Left ventricle myocardium superior (tissue), 1 donor: Measurements from ENCODE around the gene EFHC1. TPM values are rescaled to one million over a fixed set of nuclear protein-coding genes. Genes with fewer than 3 reads are reported as not detected.
A peak's percentile ranks its signal among the peaks of the same experiment; 100 is the strongest.

Source experiments
- ATAC-seq: fragments of 200-7000 bp; cut with Tn5 transposase; one replicate; pipeline ENCODE4 v1.9.1; 2020; ENCODE audit warnings: mild to moderate bottlenecking, moderate library complexity
- DNase-seq: peaks from one replicate; pipeline ENCODE4 v3.0.0-alpha.2; 2020
- intact Hi-C: fragments of 100-400 bp; cut with micrococcal nuclease; formaldehyde crosslinking; loops from one replicate; pipeline ENCODE4 v1.11.0; 2022
- total RNA-seq: library from RNA; stranded (reverse); fragmentation: NEBNext Ultra II Directional; extraction: Animal tissue kit (Norgen Biotek cat#: 25700); gene quantifications from one replicate; pipeline ENCODE4 v1.2.1, GENCODE V29; 2021
- donor health status: DM: no; HTN: yes; CAD: no; lungs with severe emphysema.

The EFHC1 gene
- total RNA-seq, 1 donor from 2014 or later = 6.2 TPM

DNA sequence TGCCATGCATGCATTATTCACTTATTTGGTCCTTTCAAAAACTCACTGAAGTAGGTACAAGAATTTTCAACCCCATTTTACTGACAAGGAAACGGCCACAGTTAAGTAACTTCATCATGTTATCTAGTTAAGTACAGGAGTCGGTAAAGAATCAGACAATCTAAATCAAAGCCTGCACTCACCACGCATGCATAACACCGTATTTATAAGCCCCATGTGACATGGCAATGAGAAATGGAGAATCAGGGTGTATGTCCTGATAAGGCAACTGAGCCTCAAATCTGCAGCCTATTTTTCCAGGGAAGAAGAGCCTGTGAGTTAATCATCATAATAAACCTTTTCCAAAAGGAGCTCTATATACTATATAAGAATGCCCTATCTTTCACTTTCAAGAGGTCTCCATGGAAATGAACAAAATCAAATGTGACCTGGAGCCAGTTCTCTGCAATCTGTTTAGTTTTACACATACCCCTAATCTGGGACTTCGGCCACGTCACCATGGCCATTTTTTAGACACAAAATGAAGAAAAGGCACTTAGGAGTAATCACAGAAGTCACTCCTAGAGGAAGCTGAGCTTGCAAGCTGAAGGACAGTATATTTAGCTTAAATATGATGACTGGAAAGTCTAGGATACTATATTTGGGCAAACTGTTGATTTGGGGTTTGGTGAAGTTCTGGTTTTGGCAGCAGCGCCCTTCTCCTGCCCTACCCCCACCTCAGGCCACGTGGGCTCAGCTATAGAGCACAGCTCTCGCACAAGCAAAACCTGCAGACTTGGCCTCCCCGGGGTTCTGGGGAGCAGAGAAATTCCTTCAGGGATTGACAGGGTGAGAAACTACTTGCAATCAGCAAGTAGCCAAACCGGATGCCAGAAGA is 137.5 kb downstream of the EFHC1 start:
- intact Hi-C loops = no loop called here
- DNase-seq = no peak
- ATAC-seq = peak; percentile 36

DNA sequence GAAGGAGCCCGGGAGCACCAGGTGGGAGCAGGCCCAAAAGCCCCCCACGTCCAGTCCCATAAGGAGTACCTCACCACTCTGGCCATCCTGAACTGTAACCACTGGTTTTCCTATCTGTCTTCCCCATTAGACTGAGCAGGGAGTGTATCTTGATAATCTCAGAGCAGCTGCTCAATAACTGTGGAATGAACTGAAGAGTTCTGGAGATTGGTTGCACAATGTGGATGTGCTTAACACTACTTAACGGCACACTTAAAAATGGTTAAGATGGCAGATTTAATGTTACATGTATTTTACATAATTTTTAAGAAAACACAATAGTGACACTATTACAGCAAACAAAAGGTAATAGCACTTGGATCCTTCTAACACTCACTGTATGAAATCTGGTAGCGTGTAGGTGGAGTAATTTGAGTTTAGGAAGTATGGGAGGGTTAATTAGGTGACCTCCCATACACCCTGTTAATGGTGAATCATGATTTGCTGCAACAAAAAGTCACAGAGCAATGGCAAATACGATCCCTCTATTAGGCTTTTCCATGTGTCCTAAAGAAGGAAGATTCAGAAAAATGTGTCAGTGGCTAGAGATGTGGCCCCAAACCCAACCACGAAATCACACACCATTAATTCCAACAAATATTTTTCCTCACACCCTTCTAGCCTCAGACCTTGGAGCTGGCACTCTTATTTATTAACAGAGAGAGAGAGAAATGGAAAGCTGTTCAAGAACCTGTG is 138.3 kb downstream of the EFHC1 start:
- DNase-seq (no peak), ATAC-seq (peak; percentile 52)
- intact Hi-C loops = no loop called here

DNA sequence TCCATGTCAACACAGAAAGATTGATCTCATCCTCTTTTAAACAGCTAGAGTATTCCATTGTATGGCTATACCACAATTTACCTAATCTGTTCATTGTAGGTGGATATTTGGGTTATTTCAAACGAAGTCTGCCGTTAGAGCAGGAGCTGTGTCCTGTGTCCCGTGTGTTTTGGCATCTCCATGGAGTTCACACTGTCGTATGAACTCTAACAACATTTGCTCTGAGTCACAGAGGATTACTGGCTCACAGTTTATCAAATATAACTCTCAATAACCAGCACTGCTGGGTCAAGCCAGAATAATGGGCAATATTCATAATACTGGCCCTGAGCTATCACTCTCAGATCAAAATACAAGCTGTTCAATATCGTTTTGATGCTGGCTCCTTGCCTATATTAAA is 140.3 kb downstream of the EFHC1 start:
- DNase-seq (no peak), ATAC-seq (peak; percentile 50)
- intact Hi-C loops = no loop called here

DNA sequence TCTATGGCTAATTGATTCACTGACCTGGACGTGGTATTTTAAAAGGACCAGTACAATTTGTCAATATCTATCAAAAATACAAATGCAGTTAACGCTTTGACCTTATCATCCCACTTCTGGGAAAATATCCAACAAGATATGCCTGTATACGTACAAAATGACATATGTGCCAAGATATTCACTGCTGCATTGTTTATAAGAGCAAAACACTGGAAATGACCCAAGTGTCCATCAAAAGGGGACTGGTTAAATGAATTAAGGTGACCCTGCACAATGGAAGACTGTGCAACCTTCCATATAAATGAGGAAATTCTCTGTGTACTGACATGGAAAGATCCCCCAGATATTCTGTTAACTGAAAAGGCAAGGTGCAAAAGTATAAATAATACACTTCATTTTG is 142.8 kb downstream of the EFHC1 start:
- intact Hi-C loops = no loop called here
- no peak for ATAC-seq
- DNase-seq = no peak

DNA sequence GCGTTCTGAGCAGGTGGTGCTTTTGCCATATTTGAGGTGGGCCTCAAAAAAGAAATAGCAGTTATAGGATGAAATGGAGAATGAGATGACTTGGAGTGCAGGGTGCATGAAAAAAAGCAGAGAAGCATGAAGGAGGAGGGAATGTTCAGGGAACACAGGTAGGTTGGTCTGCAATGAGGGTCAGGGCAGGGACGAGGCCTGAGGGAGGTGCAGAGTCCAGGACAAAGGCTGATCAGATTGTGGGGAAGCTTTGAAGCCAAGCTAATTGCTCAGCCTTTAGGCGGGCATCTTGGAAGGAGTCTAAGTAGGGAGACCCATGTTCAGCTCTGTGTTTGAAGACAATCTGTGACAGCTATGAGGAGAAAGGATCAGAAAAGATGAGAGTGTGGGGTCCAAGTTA is 144.7 kb downstream of the EFHC1 start:
- DNase-seq (no peak), ATAC-seq (no peak)
- intact Hi-C loops = no loop called here

GRCh38 chr6:52566201-52566600 is 146.1 kb downstream of the EFHC1 start:
- ATAC-seq (no peak), DNase-seq (no peak)
- intact Hi-C loops = no loop called here

GRCh38 chr6:52566853-52567279 is 146.7 kb downstream of the EFHC1 start:
- intact Hi-C loops = no loop called here
- ATAC-seq = peak; percentile 51
- DNase-seq = no peak

DNA sequence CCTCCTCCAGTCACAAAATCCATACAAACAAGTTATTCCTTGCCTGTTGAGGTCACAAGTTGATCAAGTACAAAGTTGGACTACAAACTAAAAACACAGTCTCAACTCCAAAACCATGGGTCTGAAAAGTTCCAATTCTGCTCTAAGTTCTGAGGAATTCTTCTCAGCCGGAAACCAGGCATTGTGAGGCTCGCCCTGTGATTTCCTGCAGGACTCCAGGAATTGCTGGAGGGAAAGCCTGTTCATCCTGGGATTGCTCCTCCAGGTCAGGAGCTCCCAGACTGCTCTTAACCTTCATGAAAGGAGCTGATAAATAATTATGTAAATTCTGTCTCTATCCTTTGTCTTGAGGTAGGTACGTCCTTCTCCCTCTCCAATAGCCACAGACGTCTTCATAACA is 148.2 kb downstream of the EFHC1 start:
- intact Hi-C loops = no loop called here
- no peak for DNase-seq
- ATAC-seq = peak; percentile 5

DNA sequence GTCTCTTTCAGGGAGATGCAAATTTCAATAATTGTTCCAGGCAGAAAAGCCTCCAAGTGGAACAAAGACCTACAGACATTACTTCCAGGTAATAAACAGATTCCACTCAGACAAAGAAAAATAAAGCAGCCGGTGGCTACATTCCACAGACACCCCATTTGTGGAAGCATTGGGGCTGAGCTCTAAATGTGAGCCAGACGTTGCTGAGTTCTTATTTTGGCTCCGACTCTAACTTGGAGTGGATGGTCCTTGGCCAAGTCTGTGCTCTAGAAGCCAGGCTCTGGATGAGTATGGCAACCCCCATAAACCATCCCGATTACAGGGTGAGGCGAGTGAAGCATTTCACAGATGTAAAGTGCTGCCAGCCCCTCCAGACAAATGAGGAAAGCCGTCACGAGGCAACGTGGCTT is 150.2 kb downstream of the EFHC1 start:
- intact Hi-C loops = no loop called here
- DNase-seq (no peak), ATAC-seq (peak; percentile 68)

GRCh38 chr6:52571099-52571755 is 151.1 kb downstream of the EFHC1 start:
- ATAC-seq (peak; percentile 34), DNase-seq (no peak)
- intact Hi-C loops = no loop called here

- no peak for DNase-seq
- intact Hi-C loops = no loop called here
- ATAC-seq = no peak
Observed at GRCh38 chr6:52572536-52572935, 152.4 kb downstream of the EFHC1 start.

GRCh38 chr6:52573295-52573694 is 153.2 kb downstream of the EFHC1 start:
- intact Hi-C loops = no loop called here
- no peak for DNase-seq
- ATAC-seq = no peak

Other genes starting within 250 kb of the EFHC1 start
- gene IL17A, start 234.0 kb upstream of the EFHC1 start, total RNA-seq = not detected
- not detected for gene IL17F, start 175.8 kb upstream of the EFHC1 start, total RNA-seq
- 21.8 TPM for gene MCM3, start 135.6 kb upstream of the EFHC1 start, total RNA-seq
- 1.8 TPM for gene PAQR8, start 58.2 kb upstream of the EFHC1 start, total RNA-seq
- gene TRAM2, start 156.7 kb downstream of the EFHC1 start, total RNA-seq = 10.4 TPM